Measurements from ENCODE around the gene ADRB1.

GRCh38 chr10:114052255-114052654 is 8.6 kb downstream of the ADRB1 start:
- TF ChIP-seq CTCF (IDR thresholded peaks at IDR 0.05; ENCODE audit: poor library complexity): no peak
- TF ChIP-seq EZH2 (IDR thresholded peaks at IDR 0.05; ENCODE audit: borderline replicate concordance): no peak
- TF ChIP-seq EZH2phosphoT487 (IDR thresholded peaks at IDR 0.05; ENCODE audit: low read depth, severe bottlenecking, unreplicated experiment): no peak

All from hepatocyte (in vitro differentiated cells).